Measurements from ENCODE around the gene UNC13D. TPM values are rescaled to one million over a fixed set of nuclear protein-coding genes. Genes with fewer than 3 reads are reported as not detected.

UNC13D gene
- total RNA-seq, 1 experiment from 2014 or later = 20.2 TPM

GRCh38 chr17:75893305-75894048 lies 49.3 kb upstream of the UNC13D start:
- intact Hi-C loops (cut with micrococcal nuclease) = no loop called here
- Histone ChIP-seq H3K4me3 (replicated peaks in 1 of 2; ENCODE audit: low read depth in 1 of 2, low read length in 2 of 2) (no peak overlapping the region), H3K4me1 (ENCODE audit: control insufficient read depth in 1 of 2, insufficient read depth in 2 of 2, low read length in 2 of 2) (peaks cover 20 to 40% of the 10 kb centered on the region in 2 experiments), H3K27ac (ENCODE audit: low read depth, low read length) (no peak overlapping the region), H3K4me2 (ENCODE audit: low read length) (no peak overlapping the region), H3K9me3 (ENCODE audit: control insufficient read depth in 1 of 2, insufficient read depth in 1 of 2, low read depth in 1 of 2, low read length in 2 of 2) (no peaks in the 10 kb centered on the region), H3K27me3 (ENCODE audit: insufficient read depth, low read length) (no peaks in the 10 kb centered on the region), H3K9ac (ENCODE audit: low read length) (no peak overlapping the region), H3K9me2 (ENCODE audit: insufficient read depth) (no peaks in the 10 kb centered on the region), H3K36me3 (ENCODE audit: control insufficient read depth in 1 of 2, insufficient read depth in 2 of 2, low read length in 2 of 2) (peaks cover 0 to 7% of the 10 kb centered on the region in 2 experiments; a peak in 2 of 4 replicates), H3K79me2 (ENCODE audit: insufficient read depth, low read length) (peaks cover 25% of the 10 kb centered on the region; the same call in 1 of the 2 replicates), H4K20me1 (ENCODE audit: insufficient read depth) (no peaks in the 10 kb centered on the region), H2AFZ (ENCODE audit: low read depth, low read length, poor library complexity, severe bottlenecking) (no peak overlapping the region)
- DNase-seq (ENCODE audit: low read depth, low spot score) = no peak
- no TSS peak for BruUV-seq (replicated peaks)
- no peak for ATAC-seq
- RAD21 ChIA-PET (ENCODE audit: low non-redundant PET in 1 of 2, low total read pairs in 2 of 2, uncharacterized antibody in 2 of 2, unreplicated experiment in 2 of 2) = no interaction called here
- TF ChIP-seq ZFX (IDR thresholded peaks at IDR 0.05) = no peak
- peak; percentile 24; the same call in 1 of the 2 replicates for TF ChIP-seq POLR2AphosphoS5 (IDR thresholded peaks at IDR 0.05; ENCODE audit: low read depth, low read length)
- TF ChIP-seq JUND (IDR thresholded peaks at IDR 0.05) = no peak
- POLR2A ChIA-PET = interaction anchor here (1.5 to 5.1 kb wide), 3 partner anchors 11 to 114 kb away, joined by 4 to 22 read pairs (median 11); partner anchors contain the start of genes MRPL38 and TRIM47
- CTCF ChIA-PET = interaction anchor here (0.6 to 1.0 kb wide), 2 partner anchors 14 to 38 kb away, joined by 3 read pairs; partner anchors contain the start of gene WBP2

DNA sequence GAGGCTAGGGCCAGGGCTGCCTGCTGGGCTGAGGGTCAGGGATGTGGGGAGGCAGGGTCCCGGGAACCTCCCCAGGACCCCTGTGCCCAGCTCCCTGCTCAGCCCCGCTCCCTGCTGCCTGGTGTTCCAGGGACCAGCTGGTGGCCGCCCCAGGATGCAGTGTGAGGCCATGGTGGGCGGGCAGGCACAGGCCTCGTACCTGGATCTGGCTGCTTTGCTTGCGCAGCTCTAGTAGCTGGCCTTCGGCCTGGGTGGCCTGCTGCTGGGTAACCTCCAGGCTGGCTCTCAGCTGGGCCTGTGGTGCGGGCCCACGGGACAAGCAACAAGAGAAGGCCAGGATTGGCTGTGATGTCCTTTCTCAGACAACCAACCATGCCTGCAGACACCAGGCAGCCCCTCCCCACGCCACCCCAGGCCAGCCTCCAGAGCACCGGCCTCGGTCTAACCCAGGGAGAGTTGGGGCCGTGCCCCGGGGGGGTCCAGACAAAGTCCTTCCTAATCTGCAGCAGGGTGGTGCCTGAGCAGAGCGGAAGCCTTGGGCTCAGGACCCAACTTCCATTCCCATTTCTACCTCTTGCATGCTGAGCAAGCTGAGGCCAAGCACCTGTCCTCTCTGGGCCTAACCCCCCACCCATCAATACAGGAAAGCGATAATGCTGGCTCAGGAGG lies 48.5 kb upstream of the UNC13D start:
- Histone ChIP-seq H3K27ac (ENCODE audit: low read depth, low read length) (no peak overlapping the region; the same call in 1 of the 2 replicates), H4K20me1 (ENCODE audit: insufficient read depth) (no peaks in the 10 kb centered on the region), H3K4me2 (ENCODE audit: low read length) (no peak overlapping the region), H3K36me3 (ENCODE audit: control insufficient read depth in 1 of 2, insufficient read depth in 2 of 2, low read length in 2 of 2) (peaks cover 0 to 4% of the 10 kb centered on the region in 2 experiments; a peak in 1 of 4 replicates), H3K9ac (ENCODE audit: low read length) (no peak overlapping the region), H3K9me2 (ENCODE audit: insufficient read depth) (no peaks in the 10 kb centered on the region), H3K79me2 (ENCODE audit: insufficient read depth, low read length) (peaks cover 25% of the 10 kb centered on the region; the same call in 1 of the 2 replicates), H2AFZ (ENCODE audit: low read depth, low read length, poor library complexity, severe bottlenecking) (no peak overlapping the region), H3K4me3 (replicated peaks in 1 of 2; ENCODE audit: low read depth in 1 of 2, low read length in 2 of 2) (no peak overlapping the region), H3K27me3 (ENCODE audit: insufficient read depth, low read length) (no peaks in the 10 kb centered on the region), H3K9me3 (ENCODE audit: control insufficient read depth in 1 of 2, insufficient read depth in 1 of 2, low read depth in 1 of 2, low read length in 2 of 2) (no peaks in the 10 kb centered on the region), H3K4me1 (ENCODE audit: control insufficient read depth in 1 of 2, insufficient read depth in 2 of 2, low read length in 2 of 2) (peaks cover 20 to 40% of the 10 kb centered on the region in 2 experiments)
- ChIA-PET RAD21 (ENCODE audit: low non-redundant PET in 1 of 2, low total read pairs in 2 of 2, uncharacterized antibody in 2 of 2, unreplicated experiment in 2 of 2) (no interaction called here), CTCF (interaction anchor here (0.6 to 1.0 kb wide), 2 partner anchors 13 to 38 kb away, joined by 3 read pairs; partner anchors contain the start of gene WBP2), POLR2A (interaction anchor here (1.5 to 5.1 kb wide), 2 partner anchors 14 to 113 kb away, joined by 4 to 22 read pairs; partner anchors contain the start of gene TRIM47)
- DNase-seq (ENCODE audit: low read depth, low spot score) (no peak), ATAC-seq (no peak)
- intact Hi-C loops (cut with micrococcal nuclease) = no loop called here
- no TSS peak for BruUV-seq (replicated peaks)
- no peak for TF ChIP-seq CBX3 (IDR thresholded peaks at IDR 0.05; ENCODE audit: low read depth)
- no peak for TF ChIP-seq EGR1 (IDR thresholded peaks at IDR 0.05; ENCODE audit: low read depth)
- TF ChIP-seq ELF1 (IDR thresholded peaks at IDR 0.05; ENCODE audit: borderline replicate concordance, low read depth) = no peak
- no peak for TF ChIP-seq REST (IDR thresholded peaks at IDR 0.05; ENCODE audit: low read depth)
- TF ChIP-seq YY1 (IDR thresholded peaks at IDR 0.05; ENCODE audit: extremely low read depth, insufficient replicate concordance, low read depth, low read length) = no peak
- no peak for TF ChIP-seq TCF7L2 (IDR thresholded peaks at IDR 0.05; ENCODE audit: borderline replicate concordance, extremely low read depth, insufficient read depth, insufficient read length)
- TF ChIP-seq JUND (IDR thresholded peaks at IDR 0.05) = no peak
- no peak for TF ChIP-seq EZH2 (IDR thresholded peaks at IDR 0.05)
- no peak for TF ChIP-seq ZBTB33 (IDR thresholded peaks at IDR 0.05; ENCODE audit: extremely low read depth, insufficient replicate concordance, low read length)
